GM18511 (cell line): ENCODE data around the gene OPHN1.

Experiments
- ATAC-seq: cut with Tn5 transposase; IDR thresholded peaks from one replicate; pipeline ENCODE4 v1.9.1; 2021; ENCODE audit warnings: mild to moderate bottlenecking, moderate library complexity; ENCODE audit not compliant: unreplicated experiment

OPHN1 gene

GRCh38 chrX:68254738-68255645 lies 178.3 kb downstream of the OPHN1 start:
- no peak for ATAC-seq

GRCh38 chrX:68252664-68253063 lies 180.6 kb downstream of the OPHN1 start:
- no peak for ATAC-seq

- ATAC-seq = no peak
These were observed 183.4 kb downstream of the OPHN1 start for GRCh38 chrX:68249903-68250302.

- no peak for ATAC-seq
These were observed 183.9 kb downstream of the OPHN1 start for GRCh38 chrX:68249401-68249831.

GRCh38 chrX:68238568-68238967 lies 194.7 kb downstream of the OPHN1 start:
- ATAC-seq = no peak

DNA sequence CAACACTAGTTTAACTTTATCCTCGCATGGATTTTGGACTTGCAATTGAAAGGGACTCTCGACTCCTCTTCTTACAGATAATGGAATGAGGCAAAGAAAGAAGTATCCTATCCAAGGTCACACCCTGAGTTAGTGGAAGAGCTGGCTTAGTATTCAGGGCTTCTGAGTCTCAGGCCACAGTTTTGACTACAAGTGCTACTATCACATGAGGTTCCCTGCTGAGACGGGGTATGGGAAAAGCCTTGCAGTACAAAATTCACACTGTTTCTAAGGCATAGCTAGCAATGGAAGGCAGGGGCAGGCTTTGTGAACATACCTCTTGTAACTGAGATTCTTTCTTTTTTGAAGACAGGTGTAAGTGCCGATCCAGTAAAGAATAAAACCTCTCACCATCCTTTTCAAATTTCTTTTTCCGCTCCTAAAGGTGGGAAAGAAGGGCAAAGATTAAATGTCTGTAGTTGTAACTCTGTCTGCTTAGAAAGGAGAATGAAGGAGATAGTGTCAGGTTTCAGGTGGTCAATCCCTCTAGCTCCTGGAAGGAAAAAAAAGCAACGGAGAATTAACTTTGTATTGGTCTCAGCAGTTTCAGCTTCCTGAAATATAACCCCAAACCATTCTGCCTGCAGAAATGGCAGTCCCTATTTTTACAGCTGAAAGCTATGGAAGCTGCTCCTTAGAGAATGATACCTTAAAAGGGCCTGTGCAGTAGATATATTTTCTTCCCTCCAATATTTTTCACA lies 199.0 kb downstream of the OPHN1 start:
- no peak for ATAC-seq

DNA sequence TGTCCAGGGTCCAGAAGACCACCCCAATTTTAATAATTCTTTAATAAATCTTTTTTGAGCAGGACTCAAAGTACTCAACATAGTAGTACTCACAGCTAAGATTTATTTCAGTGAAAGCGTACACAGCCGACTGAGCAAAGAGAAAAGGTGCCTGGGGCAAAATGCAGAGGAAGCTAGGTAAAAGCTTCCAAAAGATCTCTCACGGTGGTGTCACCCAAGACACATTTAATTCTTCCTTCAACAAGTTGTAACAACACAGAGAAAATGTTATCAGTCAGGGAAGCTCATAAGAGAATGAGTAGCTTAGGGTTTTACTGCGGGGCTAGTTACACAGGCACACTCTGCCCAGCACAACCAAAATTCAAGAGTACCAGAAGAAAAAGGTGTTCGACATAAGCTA lies 201.1 kb downstream of the OPHN1 start:
- no peak for ATAC-seq

DNA sequence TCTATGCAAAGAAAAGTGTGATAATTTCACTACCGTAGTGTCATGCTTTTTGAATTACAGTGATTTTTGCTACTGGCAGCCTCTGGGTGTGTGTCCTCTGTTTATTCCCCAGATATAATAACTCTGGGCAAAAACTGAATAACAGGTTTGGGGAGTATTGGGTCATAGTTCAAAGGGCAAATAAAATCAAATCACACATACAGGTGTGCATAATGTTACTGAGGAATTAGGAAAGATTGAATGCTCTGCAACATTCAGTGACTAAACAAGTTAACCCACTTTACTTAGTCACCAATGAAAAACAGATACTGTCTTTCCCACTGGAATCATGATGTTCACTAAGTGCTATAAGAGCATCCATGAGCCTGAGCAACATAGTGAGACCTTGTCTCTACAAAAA lies 224.3 kb downstream of the OPHN1 start:
- ATAC-seq = no peak

DNA sequence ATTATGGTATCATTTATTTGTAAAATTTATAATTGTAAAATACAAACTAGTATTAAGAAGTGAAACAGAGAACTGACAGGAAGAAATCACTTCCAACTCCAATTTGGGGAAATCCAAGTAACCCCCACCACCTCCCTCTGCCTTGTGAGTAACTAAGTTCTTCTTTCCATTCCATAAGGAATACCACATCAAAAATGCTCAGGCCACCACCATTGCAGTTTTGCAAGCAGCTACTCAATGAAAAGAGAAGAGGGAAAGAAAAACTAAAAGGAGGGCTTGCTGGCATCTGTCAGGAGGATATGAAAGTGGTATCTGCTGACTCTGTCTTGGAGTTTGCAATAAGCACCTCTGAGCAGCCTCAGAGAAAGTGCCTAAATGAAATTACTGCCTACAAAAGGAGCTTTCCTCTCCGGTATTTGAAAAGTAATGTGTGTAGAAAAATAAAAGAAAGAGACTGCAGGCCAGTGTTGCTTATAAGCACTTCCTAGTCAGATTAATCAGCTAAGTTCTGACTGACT lies 228.7 kb downstream of the OPHN1 start:
- no peak for ATAC-seq

GRCh38 chrX:68203646-68204045 lies 229.6 kb downstream of the OPHN1 start:
- ATAC-seq = no peak

DNA sequence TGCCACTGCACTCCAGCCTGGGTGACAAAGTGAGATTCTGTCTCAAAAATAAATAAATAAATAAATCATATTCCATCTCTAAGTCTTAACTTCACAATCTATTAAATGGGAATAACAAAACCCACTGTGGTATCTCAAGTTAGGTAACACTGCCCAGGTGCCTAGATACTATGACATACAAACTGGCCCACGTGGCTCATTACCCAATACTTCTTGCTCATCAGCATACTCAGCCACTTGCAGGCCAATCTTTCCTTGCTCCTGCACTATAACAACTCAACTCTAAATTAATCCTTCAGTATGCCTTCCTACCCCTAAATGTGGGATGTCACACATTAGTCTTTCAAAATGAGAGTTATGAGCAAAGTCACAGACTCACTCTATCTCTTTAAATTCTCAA lies 230.1 kb downstream of the OPHN1 start:
- ATAC-seq = no peak

- ATAC-seq = no peak
These were observed 234.0 kb downstream of the OPHN1 start for GRCh38 chrX:68199062-68199848.

- peak; percentile 92 for ATAC-seq
These were observed 236.1 kb downstream of the OPHN1 start for GRCh38 chrX:68196939-68197791.

- no peak for ATAC-seq
These were observed 237.7 kb downstream of the OPHN1 start for GRCh38 chrX:68195561-68195960.

DNA sequence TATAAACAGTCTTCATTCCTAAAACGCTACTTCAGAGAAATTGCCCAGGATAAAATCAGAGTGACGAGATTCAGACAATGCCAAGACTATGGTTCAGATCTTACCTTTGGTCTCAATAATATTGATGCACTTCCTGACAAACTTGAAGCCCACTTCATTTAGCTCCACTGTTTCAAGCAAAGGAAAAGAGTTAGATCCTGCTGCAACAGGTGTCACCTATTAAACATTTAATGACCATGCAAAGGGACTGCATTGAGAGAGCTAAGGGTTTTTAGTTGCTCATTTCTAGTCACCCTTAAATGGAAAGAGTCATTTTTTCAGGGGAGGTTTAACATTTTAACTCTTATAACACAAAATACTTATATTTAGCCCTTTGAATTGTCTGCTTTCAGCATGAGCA lies 239.5 kb downstream of the OPHN1 start:
- no peak for ATAC-seq

DNA sequence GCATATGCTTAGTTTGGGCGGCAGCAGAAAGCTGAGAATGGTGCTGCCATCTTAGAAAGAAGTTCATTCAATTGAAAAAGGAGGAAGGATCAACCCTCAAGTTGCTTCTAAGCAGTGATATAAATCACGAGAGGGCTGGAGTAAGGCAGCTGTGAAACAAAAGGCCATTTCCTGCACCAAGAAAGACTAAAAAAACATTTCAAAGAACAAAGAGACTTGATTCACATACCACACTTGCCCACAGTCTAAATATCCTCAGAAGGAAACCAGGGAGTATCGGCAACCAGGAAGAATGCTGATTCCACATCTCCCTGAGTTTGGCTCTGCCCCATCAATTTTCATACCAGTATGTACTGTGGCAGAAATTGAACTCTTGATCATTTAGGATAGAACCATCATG lies 240.1 kb downstream of the OPHN1 start:
- no peak for ATAC-seq

GRCh38 chrX:68190799-68191198 lies 242.5 kb downstream of the OPHN1 start:
- no peak for ATAC-seq

GRCh38 chrX:68186552-68187262 lies 246.6 kb downstream of the OPHN1 start:
- no peak for ATAC-seq

GRCh38 chrX:68185161-68185560 lies 248.1 kb downstream of the OPHN1 start:
- ATAC-seq = no peak
